NCI-H187 (cell line): ENCODE data around the gene TTYH1.
"Not testable (repeated sequence)": the region's sequence is repeated elsewhere in the genome, so short reads cannot be mapped to it uniquely, and the experiment has no call there.

ENCODE experiments used
- DNase-seq, 2 experiments: peaks; one replicate each; lab custom pipeline; 2025; lab: John Stamatoyannopoulos, UW

The TTYH1 gene

GRCh38 chr19:54446349-54446748 lies 31.1 kb downstream of the TTYH1 start:
- not testable (repeated sequence) for DNase-seq

- no peak for DNase-seq
These were observed 32.9 kb downstream of the TTYH1 start for GRCh38 chr19:54448040-54448773.

GRCh38 chr19:54448774-54449700 lies 33.8 kb downstream of the TTYH1 start, which contains the start of gene LENG8:
Gene LENG8, plus strand, starts transcription at chr19:54449199. Its CDS starts 2,146 bp downstream, at chr19:54451345.
- DNase-seq, result peak; percentile 93 to 95

GRCh38 chr19:54449701-54450069 lies 34.4 kb downstream of the TTYH1 start:
- no peak for DNase-seq

- DNase-seq, result no peak
These were observed 36.1 kb downstream of the TTYH1 start for GRCh38 chr19:54451331-54451871.

GRCh38 chr19:54451997-54452396 lies 36.7 kb downstream of the TTYH1 start:
- no peak for DNase-seq

- DNase-seq, result no peak
These were observed 37.4 kb downstream of the TTYH1 start for GRCh38 chr19:54452626-54453025.

GRCh38 chr19:54453921-54454780 lies 38.9 kb downstream of the TTYH1 start:
- DNase-seq, result no peak

GRCh38 chr19:54454781-54455675 lies 39.8 kb downstream of the TTYH1 start:
- DNase-seq, result no peak

GRCh38 chr19:54455786-54456422 lies 40.6 kb downstream of the TTYH1 start:
- DNase-seq, result no peak

GRCh38 chr19:54456423-54457373 lies 41.4 kb downstream of the TTYH1 start:
- DNase-seq, result no peak

- DNase-seq, result no peak
These were observed 42.7 kb downstream of the TTYH1 start for GRCh38 chr19:54457773-54458647.

- no peak for DNase-seq
These were observed 43.5 kb downstream of the TTYH1 start for GRCh38 chr19:54458648-54459281.

- no peak for DNase-seq
These were observed 44.3 kb downstream of the TTYH1 start for GRCh38 chr19:54459282-54460229.

- DNase-seq, result no peak
These were observed 45.2 kb downstream of the TTYH1 start for GRCh38 chr19:54460230-54461005.

GRCh38 chr19:54461210-54461609 lies 45.9 kb downstream of the TTYH1 start:
- no peak for DNase-seq
